Endothelial cell of umbilical vein (primary cell): ENCODE results near the gene LRRIQ4. TPM values are rescaled to one million over a fixed set of nuclear protein-coding genes. Genes with fewer than 3 reads are reported as not detected.

ENCODE experiments used
- BruUV-seq: library from RNA; stranded (reverse); fragments of 400-500 nt; replicated peaks from 2 replicates; lab custom pipeline; 2021; lab: Mats Ljungman, UMichigan
- CTCF ChIA-PET: fragments of 300-600, 350-600 bp; sonication (Branson Sonifier 250); formaldehyde crosslinking; loops from one replicate; lab custom pipeline; 2021; ENCODE audit warnings: antibody characterized with exemption, inconsistent platforms; lab: Charles Lee
- POLR2A ChIA-PET: fragments of 300-600, 350-600 bp; sonication (Branson Sonifier 250); formaldehyde crosslinking; loops from one replicate; lab custom pipeline; 2021; ENCODE audit warnings: antibody characterized with exemption, inconsistent platforms; lab: Charles Lee
- DNase-seq: peaks from one replicate; pipeline ENCODE4 v3.0.0-alpha.2; 2011; ENCODE audit warnings: low read depth, low spot score
- FAIRE-seq: peaks from 2 replicates; lab custom pipeline; 2011; peaks lifted over from hg19 to GRCh38; lab: Jason Lieb, UNC
- H2AFZ ChIP-seq: 2 replicates; pipeline ENCODE4 v1.6.0; 2012; ENCODE audit warnings: low read depth, low read length, control low read depth, inconsistent platforms
- H3K27ac ChIP-seq: 2 replicates; pipeline ENCODE4 v1.5.1; 2011; ENCODE audit warnings: low read depth, mild to moderate bottlenecking, control low read depth, low read length, moderate library complexity; ENCODE audit not compliant: insufficient read depth
- H3K27me3 ChIP-seq, 2 experiments: 2 replicates each; pipeline versions ENCODE4 v1.6.0 to v1.6.1; 2011; ENCODE audit warnings: low read length in 2 of 2, mixed read lengths in 1 of 2; ENCODE audit not compliant: control insufficient read depth in 2 of 2, insufficient read depth in 2 of 2
- H3K36me3 ChIP-seq, 2 experiments: 2 replicates in 1 of 2; 3 replicates in 1 of 2; pipeline ENCODE4 v1.5.1; 2011; ENCODE audit warnings: low read length in 2 of 2, mild to moderate bottlenecking in 1 of 2, moderate library complexity in 1 of 2; ENCODE audit not compliant: control insufficient read depth in 2 of 2, insufficient read depth in 2 of 2; ENCODE audit errors: extremely low read depth in 1 of 2
- H3K4me1 ChIP-seq: 3 replicates; pipeline ENCODE4 v1.5.1; 2011; ENCODE audit warnings: mild to moderate bottlenecking, low read length; ENCODE audit not compliant: control insufficient read depth, insufficient read depth; ENCODE audit errors: extremely low read depth
- H3K4me2 ChIP-seq: 2 replicates; pipeline ENCODE4 v1.6.1; 2011; ENCODE audit warnings: low read length, control low read depth, mixed read lengths; ENCODE audit not compliant: insufficient read depth
- H3K4me3 ChIP-seq, 3 experiments: fragments of 200-600 bp in 1 of 3; sonication (generic), shearing (Covaris generic) in 1 of 3; replicated peaks in 1 of 3; 2 replicates each; pipeline ENCODE4 v1.5.1; 2011 to 2016; ENCODE audit warnings: control low read depth in 3 of 3, low read length in 3 of 3, mild to moderate bottlenecking in 2 of 3, inconsistent platforms in 1 of 3, low read depth in 1 of 3, moderate library complexity in 1 of 3; ENCODE audit not compliant: insufficient read depth in 1 of 3
- H3K79me2 ChIP-seq: 2 replicates; pipeline ENCODE4 v1.6.0; 2012; ENCODE audit warnings: low read length, inconsistent platforms; ENCODE audit not compliant: control insufficient read depth, insufficient read depth
- H3K9ac ChIP-seq: replicated peaks from 2 replicates; pipeline ENCODE3; 2011; ENCODE audit warnings: low read length, control low read depth; ENCODE audit not compliant: insufficient read depth; ENCODE audit errors: extremely low read depth
- H3K9me1 ChIP-seq: replicated peaks from 3 replicates; pipeline ENCODE4 v1.6.0; 2011; ENCODE audit warnings: mild to moderate bottlenecking, low read length; ENCODE audit not compliant: control insufficient read depth, insufficient read depth; ENCODE audit errors: extremely low read depth
- H3K9me3 ChIP-seq: replicated peaks from 2 replicates; pipeline ENCODE4 v1.5.1; 2012; ENCODE audit warnings: low read length, inconsistent platforms; ENCODE audit not compliant: control insufficient read depth, insufficient read depth
- H4K20me1 ChIP-seq: replicated peaks from 2 replicates; pipeline ENCODE3; 2011; ENCODE audit warnings: mild to moderate bottlenecking, low read length; ENCODE audit not compliant: control insufficient read depth, insufficient read depth; ENCODE audit errors: extremely low read depth
- CTCF ChIP-seq, 2 donors: IDR thresholded peaks; 1 replicate in 1 of 2; 2 replicates in 1 of 2; pipeline ENCODE4 v1.5.1; 2011; ENCODE audit warnings: low read length in 2 of 2, mild to moderate bottlenecking in 2 of 2, moderate library complexity in 2 of 2, control low read depth in 1 of 2, inconsistent platforms in 1 of 2, low read depth in 1 of 2; ENCODE audit not compliant: insufficient read depth in 1 of 2; ENCODE audit errors: extremely low read depth in 1 of 2
- EZH2 ChIP-seq: IDR thresholded peaks from 2 replicates; pipeline ENCODE4 v1.6.1; 2012; ENCODE audit warnings: borderline replicate concordance, low read depth, mild to moderate bottlenecking, moderate library complexity, low read length, inconsistent platforms; ENCODE audit not compliant: severe bottlenecking
- FOS ChIP-seq: IDR thresholded peaks from 2 replicates; pipeline ENCODE4 v1.6.1; 2011; ENCODE audit warnings: mild to moderate bottlenecking, low read length, moderate library complexity, borderline replicate concordance; ENCODE audit not compliant: insufficient read depth
- GATA2 ChIP-seq: IDR thresholded peaks from 2 replicates; pipeline ENCODE4 v1.7.0; 2011; ENCODE audit warnings: low read depth, mild to moderate bottlenecking, moderate library complexity, mixed read lengths, low read length; ENCODE audit not compliant: insufficient read length, insufficient read depth
- JUN ChIP-seq: IDR thresholded peaks from 2 replicates; pipeline ENCODE4 v1.6.1; 2011; ENCODE audit warnings: borderline replicate concordance, low read depth; ENCODE audit not compliant: insufficient read length, insufficient read depth
- MYC ChIP-seq: IDR thresholded peaks from one replicate; pipeline ENCODE4 v1.6.1; 2011; ENCODE audit warnings: mild to moderate bottlenecking, low read depth, low read length
- POLR2A ChIP-seq: IDR thresholded peaks from 2 replicates; pipeline ENCODE4 v1.6.1; 2012; ENCODE audit warnings: low read depth, mild to moderate bottlenecking, control low read depth, low read length
- POLR2AphosphoS5 ChIP-seq: IDR thresholded peaks from 2 replicates; pipeline ENCODE4 v1.6.1; 2012; ENCODE audit warnings: low read depth, mild to moderate bottlenecking, control low read depth, low read length, moderate library complexity; ENCODE audit not compliant: insufficient read depth
- dilution Hi-C: fragments of 300-500 bp; cut with MboI; formaldehyde crosslinking; loops from one replicate; pipeline ENCODE4 v1.15.0; 2019; ENCODE audit warnings: low sequenced_read_pairs; ENCODE audit not compliant: extremely low pct_ligation_motif_present
- intact Hi-C: fragments of 100-400 bp; cut with micrococcal nuclease; formaldehyde crosslinking; loops from one replicate; pipeline ENCODE4 v1.10.0; 2022
- polyA plus RNA-seq, 4 experiments: library from polyadenylated mRNA; depleted of rRNA in 3 of 4; stranded (reverse) in 3 of 4; unstranded in 1 of 4; fragments of >200 nt; gene quantifications; 2 replicates each; pipeline versions ENCODE4 v1.2.1 to v1.2.3, GENCODE V29; 2011 to 2012; ENCODE audit warnings: missing spikeins in 1 of 4
- total RNA-seq: library from RNA; stranded (reverse); gene quantifications from 2 replicates; pipeline ENCODE4 v1.2.3, GENCODE V29; 2021
- TF ChIP-seq, protein P1 (sequence below): IDR thresholded peaks from 2 replicates; pipeline ENCODE4 v1.6.1; 2011; ENCODE audit not compliant: insufficient read depth, insufficient read length

The LRRIQ4 gene
- total and polyA plus RNA-seq, 2 donors (not counting 3 experiments of a cell fraction or from before 2014, with no cell fraction given) = 0.04 TPM; not detected in 1

DNA sequence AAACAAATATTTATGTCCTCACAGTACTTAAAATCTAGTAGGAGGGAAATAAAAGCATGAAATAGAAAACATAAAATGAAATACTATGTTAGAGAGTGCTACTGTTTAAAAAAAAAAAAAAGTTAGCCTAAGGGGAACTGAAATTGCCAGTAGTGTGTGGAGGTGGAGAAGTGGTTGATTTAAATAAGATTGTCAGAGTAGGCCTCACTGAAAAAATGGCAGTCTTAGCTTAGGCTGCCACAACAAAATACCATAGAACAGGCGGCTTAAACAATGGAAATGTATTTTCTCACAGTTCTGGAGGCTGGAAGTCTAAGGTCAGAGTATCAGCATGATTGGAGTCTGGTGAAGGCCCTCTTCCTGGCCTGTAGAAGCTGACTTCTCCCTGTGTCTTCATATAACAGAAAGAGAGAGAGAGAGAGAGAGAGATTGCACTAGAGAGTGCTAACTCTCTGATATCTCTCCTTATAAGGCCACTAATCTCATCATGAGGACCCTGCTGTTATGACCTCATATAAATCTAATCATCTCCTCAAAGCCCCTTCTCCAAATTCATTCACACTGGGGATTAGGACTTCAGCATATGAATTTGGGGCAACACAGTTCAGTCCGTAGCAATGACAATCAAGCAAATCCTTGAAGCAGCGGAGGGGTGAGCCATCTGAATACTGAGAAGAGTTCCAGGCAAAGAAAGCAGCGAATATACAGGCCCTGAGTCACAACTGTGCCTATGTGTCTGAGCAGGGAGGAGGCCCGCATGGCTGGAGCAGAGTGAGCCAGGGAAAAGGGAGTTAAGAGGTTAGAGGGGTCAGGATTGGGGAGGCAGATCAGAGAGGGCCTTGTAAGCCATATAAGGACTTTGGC lies 23.6 kb downstream of the LRRIQ4 start:
- Histone ChIP-seq H3K4me1 (no peaks in the 10 kb centered on the region), H3K9me1 (no peaks in the 10 kb centered on the region), H3K79me2 (no peaks in the 10 kb centered on the region), H3K27me3 (peaks cover 7% of the 10 kb centered on the region in 2 experiments), H3K4me2 (no peak overlapping the region), H3K9ac (no peak overlapping the region), H3K36me3 (no peaks in the 10 kb centered on the region), H3K27ac (no peak overlapping the region), H3K4me3 (no peak overlapping the region), H4K20me1 (no peaks in the 10 kb centered on the region), H3K9me3 (no peaks in the 10 kb centered on the region), H2AFZ (no peak overlapping the region)
- dilution Hi-C loops = no loop called here
- ChIA-PET POLR2A (no interaction called here), CTCF (no interaction called here)
- FAIRE-seq (no peak), DNase-seq (no peak)
- no peak for TF ChIP-seq POLR2A
- no peak for TF ChIP-seq MYC
- no peak for TF ChIP-seq FOS
- no peak for TF ChIP-seq EZH2
- TF ChIP-seq POLR2AphosphoS5 = no peak
- TF ChIP-seq GATA2 = no peak
- TF ChIP-seq JUN = no peak
- TF ChIP-seq CTCF (IDR thresholded peaks at IDR 0.05; ENCODE audit: extremely low read depth in 1 of 2, insufficient read depth in 1 of 2, low read depth in 1 of 2, low read length in 2 of 2) = no peak
- TF ChIP-seq, protein P1, sequence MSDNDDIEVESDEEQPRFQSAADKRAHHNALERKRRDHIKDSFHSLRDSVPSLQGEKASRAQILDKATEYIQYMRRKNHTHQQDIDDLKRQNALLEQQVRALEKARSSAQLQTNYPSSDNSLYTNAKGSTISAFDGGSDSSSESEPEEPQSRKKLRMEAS = no peak
- BruUV-seq = no TSS peak
- intact Hi-C loops = no loop called here
